ENCODE data around the gene RAB35. TPM values are rescaled to one million over a fixed set of nuclear protein-coding genes. Genes with fewer than 3 reads are reported as not detected.

Gene RAB35
- total and polyA plus RNA-seq, 9 donors = 14.1 to 48.5 (median 39.3) TPM

DNA sequence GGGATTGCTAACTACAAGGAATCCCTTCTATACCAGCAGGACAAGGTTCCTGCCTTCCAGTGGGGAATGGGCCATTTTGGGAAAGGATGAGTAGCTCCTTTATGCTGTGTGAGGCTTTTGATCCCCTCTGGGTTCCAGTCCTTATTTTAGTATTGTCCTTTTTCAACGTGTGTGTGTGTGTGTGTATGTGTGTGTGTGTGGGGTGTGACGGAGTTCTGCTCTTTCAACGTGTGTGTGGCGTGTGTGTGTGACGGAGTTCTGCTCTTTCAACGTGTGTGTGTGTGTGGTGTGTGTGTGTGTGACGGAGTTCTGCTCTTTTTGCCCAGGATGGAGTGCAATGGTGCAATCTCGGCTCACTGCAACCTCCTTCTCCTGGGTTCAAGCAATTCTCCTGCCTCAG is 27.4 kb downstream of the RAB35 start:
- H3K36me3 ChIP-seq = no peaks in the 10 kb centered on the region
- intact Hi-C loops (cut with DNase I) = no loop called here
- TF ChIP-seq POLR2A (IDR thresholded peaks at IDR 0.05) (no peak), EP300 (IDR thresholded peaks at IDR 0.05) (no peak)
- TF ChIP-seq, protein P1, sequence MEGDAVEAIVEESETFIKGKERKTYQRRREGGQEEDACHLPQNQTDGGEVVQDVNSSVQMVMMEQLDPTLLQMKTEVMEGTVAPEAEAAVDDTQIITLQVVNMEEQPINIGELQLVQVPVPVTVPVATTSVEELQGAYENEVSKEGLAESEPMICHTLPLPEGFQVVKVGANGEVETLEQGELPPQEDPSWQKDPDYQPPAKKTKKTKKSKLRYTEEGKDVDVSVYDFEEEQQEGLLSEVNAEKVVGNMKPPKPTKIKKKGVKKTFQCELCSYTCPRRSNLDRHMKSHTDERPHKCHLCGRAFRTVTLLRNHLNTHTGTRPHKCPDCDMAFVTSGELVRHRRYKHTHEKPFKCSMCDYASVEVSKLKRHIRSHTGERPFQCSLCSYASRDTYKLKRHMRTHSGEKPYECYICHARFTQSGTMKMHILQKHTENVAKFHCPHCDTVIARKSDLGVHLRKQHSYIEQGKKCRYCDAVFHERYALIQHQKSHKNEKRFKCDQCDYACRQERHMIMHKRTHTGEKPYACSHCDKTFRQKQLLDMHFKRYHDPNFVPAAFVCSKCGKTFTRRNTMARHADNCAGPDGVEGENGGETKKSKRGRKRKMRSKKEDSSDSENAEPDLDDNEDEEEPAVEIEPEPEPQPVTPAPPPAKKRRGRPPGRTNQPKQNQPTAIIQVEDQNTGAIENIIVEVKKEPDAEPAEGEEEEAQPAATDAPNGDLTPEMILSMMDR (IDR thresholded peaks at IDR 0.05) = no peak
- H3K4me3 ChIP-seq = no peak overlapping the region
- H3K4me1 ChIP-seq (ENCODE audit: insufficient read depth) = peaks cover 2% of the 10 kb centered on the region
- no peaks in the 10 kb centered on the region for H3K9me3 ChIP-seq
- WGBS, 3 donors = 25 to 32% (median 31%) methylated on average over 8 of the region's 8 CpGs
- peak in 1 of 5 donors; percentile 21 for DNase-seq
- no peaks in the 10 kb centered on the region for H3K27me3 ChIP-seq
- no peak overlapping the region for H3K27ac ChIP-seq

DNA sequence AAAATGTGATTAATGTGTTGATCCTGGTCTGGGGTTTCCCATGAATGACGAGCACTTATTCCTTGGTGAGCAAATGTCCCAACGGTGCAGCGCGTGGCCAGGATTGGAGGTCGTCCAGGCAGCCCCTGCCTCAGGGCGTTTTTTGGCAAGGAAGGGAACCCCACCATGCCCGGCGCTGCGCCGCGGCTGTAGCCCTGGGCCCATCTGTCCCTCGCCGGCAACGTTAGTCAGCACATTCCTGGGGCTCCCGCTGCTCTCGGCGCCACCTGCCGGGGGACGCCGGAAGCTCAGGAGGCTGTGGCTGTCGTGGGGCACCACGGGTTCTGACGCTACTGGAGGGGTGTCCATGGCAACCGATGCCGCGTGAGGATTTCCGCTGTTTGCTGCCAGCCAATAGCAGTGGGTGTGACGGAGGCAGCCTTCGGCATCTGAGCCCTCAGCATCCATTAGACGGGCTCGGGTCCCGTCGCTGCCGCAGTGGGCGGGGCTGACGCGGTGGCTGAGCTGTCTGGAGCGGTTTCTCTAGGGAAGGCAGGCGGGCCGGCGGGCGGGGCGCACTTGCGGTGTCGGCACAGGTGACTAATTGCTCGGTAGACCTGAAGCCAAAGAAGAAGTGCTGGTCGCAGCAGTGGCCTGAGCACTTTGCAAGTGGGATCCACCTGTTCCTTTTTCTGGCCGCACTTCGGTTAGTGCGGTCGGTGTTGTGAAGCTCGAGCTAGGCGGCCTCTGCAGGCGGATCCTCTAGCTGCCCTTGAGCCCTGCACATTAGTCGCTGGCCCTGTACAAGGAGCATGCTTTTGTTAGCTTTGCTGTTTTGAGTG is 29.5 kb downstream of the RAB35 start:
- peak; percentile 40 for TF ChIP-seq EP300 (IDR thresholded peaks at IDR 0.05)
- TF ChIP-seq POLR2A (IDR thresholded peaks at IDR 0.05) = no peak
- TF ChIP-seq, protein P1 (IDR thresholded peaks at IDR 0.05) = peak; percentile 97 to 99 (median 97)
- WGBS, 3 donors = 1% methylated on average over 44 to 55 of the region's 55 CpGs
- Histone ChIP-seq H3K27ac (no peak overlapping the region), H3K4me1 (ENCODE audit: insufficient read depth) (peaks cover 2% of the 10 kb centered on the region), H3K4me3 (peak overlapping the region; percentile 21), H3K27me3 (no peaks in the 10 kb centered on the region), H3K9me3 (no peaks in the 10 kb centered on the region), H3K36me3 (no peaks in the 10 kb centered on the region)
- intact Hi-C loops (cut with DNase I) = no loop called here
- peak; percentile 97 to 99 (median 99) for DNase-seq

DNA sequence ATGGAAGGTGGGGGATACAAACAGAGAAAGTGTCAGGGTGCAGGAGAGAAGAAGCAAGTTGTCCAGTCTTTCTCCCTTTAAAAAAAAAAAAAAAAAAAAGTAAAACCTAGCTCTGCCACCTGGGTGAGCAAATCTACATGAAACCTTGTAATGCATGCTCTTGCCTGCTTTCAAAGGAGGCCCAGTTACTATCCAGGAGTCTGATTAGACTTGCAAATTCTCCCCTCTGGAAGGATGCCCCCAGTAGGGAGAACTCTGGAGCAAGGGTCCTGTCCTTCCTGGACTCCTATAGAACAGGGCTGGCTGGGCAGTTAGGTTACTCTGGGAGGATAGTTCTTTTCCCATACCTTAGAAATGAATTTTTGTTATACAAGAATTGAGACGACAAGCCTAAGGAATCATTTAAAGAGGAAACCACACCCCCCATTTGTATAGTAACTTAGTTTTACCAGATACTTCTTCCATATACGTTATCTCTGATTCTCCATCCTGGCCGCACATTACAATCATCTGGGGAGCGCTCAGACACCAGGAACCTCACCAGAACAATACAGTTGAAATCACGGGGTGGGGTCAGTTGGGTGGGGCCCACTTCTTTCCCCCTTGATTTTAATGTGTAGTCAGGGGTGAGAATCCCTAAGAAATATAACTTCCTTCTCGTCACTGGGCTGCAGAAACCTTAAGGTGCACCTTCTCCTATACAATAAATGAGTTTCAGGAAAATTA is 30.5 kb downstream of the RAB35 start:
- Histone ChIP-seq H3K27me3 (no peaks in the 10 kb centered on the region), H3K36me3 (no peaks in the 10 kb centered on the region), H3K4me1 (ENCODE audit: insufficient read depth) (peaks cover 2% of the 10 kb centered on the region), H3K9me3 (no peaks in the 10 kb centered on the region), H3K27ac (no peak overlapping the region), H3K4me3 (no peak overlapping the region)
- DNase-seq = peak in 1 of 5 donors; percentile 26
- 57 to 61% (median 60%) methylated on average over 6 of the region's 6 CpGs for WGBS, 3 donors
- no peak for TF ChIP-seq POLR2A (IDR thresholded peaks at IDR 0.05)
- intact Hi-C loops (cut with DNase I) = no loop called here

DNA sequence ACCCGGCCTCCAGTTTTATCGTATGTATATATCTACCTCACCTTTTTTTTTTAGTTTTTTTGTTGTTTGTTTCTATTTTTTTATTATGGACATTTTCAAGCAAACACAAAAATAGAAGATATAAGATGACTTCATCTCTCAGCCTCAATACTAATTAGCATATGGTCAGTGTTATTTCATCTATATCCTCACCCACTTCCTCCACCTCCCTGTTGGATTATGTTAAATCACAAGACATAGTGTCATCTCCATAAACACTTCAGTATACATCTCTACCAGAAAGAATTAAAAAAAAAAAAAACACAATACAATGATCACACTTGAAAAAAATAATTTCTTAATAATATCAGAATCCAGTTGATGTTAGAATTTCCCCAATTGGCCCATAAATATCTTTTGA is 34.9 kb downstream of the RAB35 start:
- Histone ChIP-seq H3K9me3 (no peaks in the 10 kb centered on the region), H3K36me3 (no peaks in the 10 kb centered on the region), H3K27ac (no peak overlapping the region), H3K4me3 (no peak overlapping the region), H3K4me1 (ENCODE audit: insufficient read depth) (no peaks in the 10 kb centered on the region), H3K27me3 (no peaks in the 10 kb centered on the region)
- intact Hi-C loops (cut with DNase I) = no loop called here
- WGBS, 3 donors = 93 to 98% (median 96%) methylated on average over 2 of the region's 2 CpGs
- DNase-seq = no peak
- TF ChIP-seq POLR2A (IDR thresholded peaks at IDR 0.05) = no peak
- TF ChIP-seq EP300 (IDR thresholded peaks at IDR 0.05) = no peak
- TF ChIP-seq, protein P1 (IDR thresholded peaks at IDR 0.05) = no peak

Measured in ovary (tissue), 9 donors.